Fibroblast of skin of right biceps (primary cell): ENCODE results near the gene PRSS33.

Source experiments
- DNase-seq: peaks from one replicate; pipeline ENCODE4 v3.0.0-alpha.2; 2013

PRSS33 gene

GRCh38 chr16:2787406-2787805 lies at the start of gene PRSS33:
Gene PRSS33, minus strand, starts transcription at chr16:2787560. Its CDS starts 1,013 bp downstream, at chr16:2786547.
- no peak for DNase-seq

- DNase-seq: no peak
Measured at GRCh38 chr16:2836646-2837508, 49.5 kb upstream of the PRSS33 start.

- DNase-seq: peak; percentile 100
Measured at GRCh38 chr16:2835638-2836493, 48.5 kb upstream of the PRSS33 start.

GRCh38 chr16:2834968-2835367 lies 47.6 kb upstream of the PRSS33 start:
- no peak for DNase-seq

- no peak for DNase-seq
Measured at GRCh38 chr16:2833776-2834175, 46.4 kb upstream of the PRSS33 start.

- no peak for DNase-seq
Measured at GRCh38 chr16:2831203-2831602, 43.8 kb upstream of the PRSS33 start.

- DNase-seq: no peak
Measured at GRCh38 chr16:2830355-2830695, 43.0 kb upstream of the PRSS33 start.

GRCh38 chr16:2829501-2830354 lies 42.4 kb upstream of the PRSS33 start, which contains the start of gene ZG16B:
Gene ZG16B, plus strand, starts transcription at chr16:2830303. Its CDS starts 139 bp downstream, at chr16:2830442.
- no peak for DNase-seq

- no peak for DNase-seq
Measured at GRCh38 chr16:2828876-2829430, 41.6 kb upstream of the PRSS33 start.

- DNase-seq: no peak
Measured at GRCh38 chr16:2828521-2828840, 41.1 kb upstream of the PRSS33 start.

- no peak for DNase-seq
Measured at GRCh38 chr16:2827831-2828520, 40.6 kb upstream of the PRSS33 start.

- no peak for DNase-seq
Measured at GRCh38 chr16:2827374-2827791, 40.0 kb upstream of the PRSS33 start.

GRCh38 chr16:2826591-2827373 lies 39.4 kb upstream of the PRSS33 start:
- DNase-seq: no peak

GRCh38 chr16:2825906-2826305 lies 38.5 kb upstream of the PRSS33 start:
- DNase-seq: no peak

- DNase-seq: no peak
Measured at GRCh38 chr16:2825049-2825742, 37.8 kb upstream of the PRSS33 start.

GRCh38 chr16:2824626-2825025 lies 37.3 kb upstream of the PRSS33 start:
- DNase-seq: no peak

GRCh38 chr16:2822496-2822895 lies 35.1 kb upstream of the PRSS33 start:
- DNase-seq: no peak

- DNase-seq: no peak
Measured at GRCh38 chr16:2822158-2822495, 34.8 kb upstream of the PRSS33 start.

GRCh38 chr16:2821487-2822157 lies 34.3 kb upstream of the PRSS33 start:
- DNase-seq: no peak

- no peak for DNase-seq
Measured at GRCh38 chr16:2820836-2821486, 33.6 kb upstream of the PRSS33 start.
